ENCODE results near the gene TTC3.

DNA sequence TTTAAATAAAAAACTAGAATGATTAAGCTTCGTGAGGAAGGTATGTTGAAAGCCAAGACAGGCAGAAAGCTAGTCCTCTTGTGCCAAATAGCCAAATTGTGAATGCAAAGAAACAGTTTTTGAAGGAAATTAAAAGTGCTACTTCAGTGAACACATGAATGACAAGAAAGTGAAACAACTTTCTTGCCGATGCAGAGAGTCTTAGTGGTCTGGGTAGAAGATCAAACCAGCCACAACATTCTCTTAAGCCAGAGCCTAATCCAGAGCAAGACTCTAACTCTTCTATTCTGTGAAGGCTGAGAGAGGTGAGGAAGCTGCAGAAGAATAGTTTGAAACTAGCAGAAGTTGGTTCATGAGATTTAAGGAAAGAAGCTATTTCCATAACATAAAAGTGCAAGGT is 63.2 kb downstream of the TTC3 start:
- no peak for TF ChIP-seq GATA2 (IDR thresholded peaks at IDR 0.05; ENCODE audit: low read depth, low read length)
- TF ChIP-seq GATA3 (IDR thresholded peaks at IDR 0.05; ENCODE audit: low read depth, low read length) = no peak
